Measurements from ENCODE around the gene PTTG2. TPM values are rescaled to one million over a fixed set of nuclear protein-coding genes. Genes with fewer than 3 reads are reported as not detected.

Gene PTTG2
- total RNA-seq, 4 donors from 2014 or later = 1.1 TPM; not detected in 3

GRCh38 chr4:37953620-37954293, 6.4 kb upstream of the PTTG2 start:
- Histone ChIP-seq H3K9me3 (no peaks in the 10 kb centered on the region), H3K36me3 (no peaks in the 10 kb centered on the region), H3K27me3 (no peaks in the 10 kb centered on the region), H3K4me1 (no peaks in the 10 kb centered on the region), H3K27ac (peak overlapping the region in 1 of 4 donors; percentile 24), H3K4me3 (no peak overlapping the region)
- no peak for TF ChIP-seq CTCF (IDR thresholded peaks at IDR 0.05)
- no peak for TF ChIP-seq POLR2A (IDR thresholded peaks at IDR 0.05)
- 58 to 69% methylated on average over 7 of the region's 7 CpGs for WGBS, 2 donors
- intact Hi-C loops (cut with DNase I) = no loop called here
- DNase-seq = no peak

GRCh38 chr4:37956941-37957340, 3.3 kb upstream of the PTTG2 start:
- no peaks in the 10 kb centered on the region for H3K9me3 ChIP-seq
- intact Hi-C loops (cut with DNase I) = no loop called here
- H3K27me3 ChIP-seq = no peaks in the 10 kb centered on the region
- no peak for DNase-seq
- no peaks in the 10 kb centered on the region for H3K36me3 ChIP-seq
- 62 to 75% methylated on average over 4 of the region's 4 CpGs for WGBS, 2 donors
- no peaks in the 10 kb centered on the region for H3K4me1 ChIP-seq
- TF ChIP-seq POLR2A (IDR thresholded peaks at IDR 0.05) (no peak), CTCF (IDR thresholded peaks at IDR 0.05) (no peak)
- no peak overlapping the region for H3K27ac ChIP-seq
- H3K4me3 ChIP-seq = no peak overlapping the region

- no peak for TF ChIP-seq POLR2A (IDR thresholded peaks at IDR 0.05)
- TF ChIP-seq CTCF (IDR thresholded peaks at IDR 0.05) = no peak
- intact Hi-C loops (cut with DNase I) = no loop called here
- Histone ChIP-seq H3K9me3 (no peaks in the 10 kb centered on the region), H3K27me3 (no peaks in the 10 kb centered on the region), H3K4me3 (no peak overlapping the region), H3K4me1 (no peaks in the 10 kb centered on the region), H3K36me3 (no peaks in the 10 kb centered on the region), H3K27ac (no peak overlapping the region)
- no peak for DNase-seq
- WGBS, 2 donors = 75 to 94% methylated on average over 6 of the region's 6 CpGs
Observed at GRCh38 chr4:37958932-37959331, 1.3 kb upstream of the PTTG2 start.

- Histone ChIP-seq H3K4me1 (no peaks in the 10 kb centered on the region), H3K27ac (no peak overlapping the region), H3K9me3 (no peaks in the 10 kb centered on the region), H3K36me3 (no peaks in the 10 kb centered on the region), H3K27me3 (no peaks in the 10 kb centered on the region), H3K4me3 (no peak overlapping the region)
- TF ChIP-seq CTCF (IDR thresholded peaks at IDR 0.05) = no peak
- TF ChIP-seq POLR2A (IDR thresholded peaks at IDR 0.05) = no peak
- intact Hi-C loops (cut with DNase I) = no loop called here
- WGBS, 2 donors = 69 to 71% methylated on average over 5 of the region's 5 CpGs
- DNase-seq = no peak
Observed at GRCh38 chr4:37960679-37961450, 667 bp downstream of the PTTG2 start.

- no peaks in the 10 kb centered on the region for H3K27me3 ChIP-seq
- H3K36me3 ChIP-seq = no peaks in the 10 kb centered on the region
- DNase-seq = no peak
- H3K9me3 ChIP-seq = no peaks in the 10 kb centered on the region
- no peaks in the 10 kb centered on the region for H3K4me1 ChIP-seq
- H3K27ac ChIP-seq = no peak overlapping the region
- intact Hi-C loops (cut with DNase I) = no loop called here
- 89 to 92% methylated on average over 4 of the region's 4 CpGs for WGBS, 2 donors
- no peak overlapping the region for H3K4me3 ChIP-seq
- TF ChIP-seq POLR2A (IDR thresholded peaks at IDR 0.05) = no peak
- no peak for TF ChIP-seq CTCF (IDR thresholded peaks at IDR 0.05)
Observed at GRCh38 chr4:37964734-37965457, 4.7 kb downstream of the PTTG2 start.
